HCT116 (cell line): ENCODE measurements around the gene TRPC6. TPM values are rescaled to one million over a fixed set of nuclear protein-coding genes. Genes with fewer than 3 reads are reported as not detected.
A peak's percentile ranks its signal among the peaks of the same experiment; 100 is the strongest.

Experiments
- ATAC-seq: fragments of 200-7000 bp; cut with Tn5 transposase; 2 replicates; pipeline ENCODE4 v1.9.1; 2020; ENCODE audit warnings: mild to moderate bottlenecking, moderate library complexity
- BruUV-seq: library from RNA; stranded (reverse); fragments of 400-500 nt; replicated peaks from 2 replicates; lab custom pipeline; 2021; lab: Mats Ljungman, UMichigan
- CTCF ChIA-PET: fragments of 300-600 bp; sonication (Branson Sonifier 250); formaldehyde crosslinking; loops from one replicate; lab custom pipeline; 2021; ENCODE audit warnings: antibody characterized with exemption; lab: Charles Lee
- POLR2A ChIA-PET: fragments of 300-600, 350-600 bp; sonication (Branson Sonifier 250); formaldehyde crosslinking; loops from one replicate; lab custom pipeline; 2021; ENCODE audit warnings: antibody characterized with exemption; lab: Charles Lee
- RAD21 ChIA-PET, 2 experiments: fragments of 300-600 bp; sonication (Branson Sonifier 250); formaldehyde crosslinking; loops; one replicate each; lab custom pipeline; 2023; ENCODE audit warnings: low total read pairs in 2 of 2; ENCODE audit not compliant: uncharacterized antibody in 2 of 2, unreplicated experiment in 2 of 2, low non-redundant PET in 1 of 2; lab: Charles Lee
- DNase-seq: peaks from one replicate; pipeline ENCODE4 v3.0.0-alpha.2; 2010; ENCODE audit warnings: low read depth, low spot score
- H2AFZ ChIP-seq: fragments of 200-600 bp; shearing (Covaris generic), sonication (generic); 2 replicates; pipeline ENCODE4 v1.6.1; 2017; ENCODE audit warnings: low read depth, mixed run types, mixed read lengths, antibody characterized with exemption, low read length; ENCODE audit not compliant: poor library complexity, severe bottlenecking
- H3K27ac ChIP-seq: 2 replicates; pipeline ENCODE4 v1.5.1; 2012; ENCODE audit warnings: low read depth, low read length
- H3K27me3 ChIP-seq: fragments of 200-600 bp; sonication (generic); 2 replicates; pipeline ENCODE4 v1.6.1; 2016; ENCODE audit warnings: mixed run types, low read length, mixed read lengths; ENCODE audit not compliant: insufficient read depth
- H3K36me3 ChIP-seq, 2 experiments: fragments of 200-500 bp in 1 of 2; fragments of 200-600 bp in 1 of 2; sonication (Bioruptor generic) in 1 of 2; sonication (generic) in 1 of 2; 2 replicates each; pipeline versions ENCODE4 v1.5.1 to v1.6.1; 2014 to 2016; ENCODE audit warnings: low read length in 2 of 2, inconsistent platforms in 1 of 2, mixed read lengths in 1 of 2, mixed run types in 1 of 2; ENCODE audit not compliant: insufficient read depth in 2 of 2, control insufficient read depth in 1 of 2
- H3K4me1 ChIP-seq, 2 experiments: fragments of 200-600 bp in 1 of 2; sonication (generic) in 1 of 2; 2 replicates each; pipeline versions ENCODE4 v1.5.1 to v1.6.1; 2012 to 2017; ENCODE audit warnings: low read length in 2 of 2, inconsistent platforms in 1 of 2, mild to moderate bottlenecking in 1 of 2, mixed read lengths in 1 of 2, mixed run types in 1 of 2, moderate library complexity in 1 of 2; ENCODE audit not compliant: insufficient read depth in 2 of 2, control insufficient read depth in 1 of 2
- H3K4me2 ChIP-seq: fragments of 200-600 bp; sonication (generic); 2 replicates; pipeline ENCODE4 v1.6.1; 2017; ENCODE audit warnings: mixed run types, low read length, mixed read lengths
- H3K4me3 ChIP-seq, 2 experiments: fragments of 200-600 bp in 1 of 2; sonication (generic) in 1 of 2; replicated peaks in 1 of 2; 2 replicates each; pipeline ENCODE4 v1.5.1; 2011 to 2016; ENCODE audit warnings: low read length in 2 of 2, control low read depth in 1 of 2, low read depth in 1 of 2, mild to moderate bottlenecking in 1 of 2, mixed read lengths in 1 of 2, mixed run types in 1 of 2
- H3K79me2 ChIP-seq: fragments of 200-600 bp; sonication (generic); 2 replicates; pipeline ENCODE4 v1.6.1; 2017; ENCODE audit warnings: mild to moderate bottlenecking, mixed run types, low read length, moderate library complexity, mixed read lengths; ENCODE audit not compliant: insufficient read depth
- H3K9ac ChIP-seq: fragments of 200-600 bp; sonication (generic); 2 replicates; pipeline ENCODE4 v1.6.1; 2016; ENCODE audit warnings: low read length, mixed read lengths
- H3K9me2 ChIP-seq: fragments of 200-600 bp; sonication (generic), shearing (Covaris generic); 2 replicates; pipeline ENCODE4 v1.6.1; 2017; ENCODE audit warnings: mixed run types, mild to moderate bottlenecking, moderate library complexity; ENCODE audit not compliant: insufficient read depth
- H3K9me3 ChIP-seq, 2 experiments: fragments of 200-500 bp in 1 of 2; fragments of 200-600 bp in 1 of 2; sonication (Bioruptor generic) in 1 of 2; sonication (generic) in 1 of 2; 2 replicates each; pipeline ENCODE4 v1.6.1; 2014 to 2017; ENCODE audit warnings: low read length in 2 of 2, mixed read lengths in 2 of 2, inconsistent platforms in 1 of 2, low read depth in 1 of 2, mild to moderate bottlenecking in 1 of 2, mixed run types in 1 of 2, moderate library complexity in 1 of 2; ENCODE audit not compliant: control insufficient read depth in 1 of 2, insufficient read depth in 1 of 2
- H4K20me1 ChIP-seq: fragments of 200-600 bp; sonication (generic), shearing (Covaris generic); 2 replicates; pipeline ENCODE4 v1.6.1; 2017; ENCODE audit warnings: mixed run types, mild to moderate bottlenecking, moderate library complexity; ENCODE audit not compliant: insufficient read depth
- FOSL1 ChIP-seq: IDR thresholded peaks from 2 replicates; pipeline ENCODE4 v1.6.1; 2012; ENCODE audit warnings: low read depth
- SRF ChIP-seq: IDR thresholded peaks from 2 replicates; pipeline ENCODE4 v1.6.1; 2012; ENCODE audit warnings: low read depth
- TCF7L2 ChIP-seq: IDR thresholded peaks from 2 replicates; pipeline ENCODE4 v1.7.0; 2011; ENCODE audit warnings: borderline replicate concordance, inconsistent platforms; ENCODE audit not compliant: insufficient read depth, insufficient read length; ENCODE audit errors: extremely low read depth
- ZFX ChIP-seq: fragments of 450-650 bp; IDR thresholded peaks from 2 replicates; pipeline ENCODE4 v1.6.1; 2017
- intact Hi-C: fragments of 100-400 bp; cut with micrococcal nuclease; formaldehyde crosslinking; loops from 2 replicates; pipeline ENCODE4 v1.10.0; 2022
- total RNA-seq: library from RNA; stranded (reverse); gene quantifications from one replicate; pipeline ENCODE4 v1.2.1, GENCODE V29; 2021; ENCODE audit not compliant: unreplicated experiment
- TF ChIP-seq, protein P1 (sequence below), 3 experiments: fragments of 200-600 bp in 1 of 3; sonication (generic) in 1 of 3; IDR thresholded peaks in 2 of 3; conservative IDR thresholded peaks in 1 of 3; 2 replicates each; pipeline ENCODE4 v1.5.1; 2012 to 2017; ENCODE audit warnings: low read depth in 2 of 3, low read length in 2 of 3, antibody characterized with exemption in 1 of 3, borderline replicate concordance in 1 of 3, control low read depth in 1 of 3, mild to moderate bottlenecking in 1 of 3, mixed read lengths in 1 of 3, mixed run types in 1 of 3, moderate library complexity in 1 of 3; ENCODE audit not compliant: insufficient read depth in 1 of 3
- TF ChIP-seq, protein P2 (sequence below): IDR thresholded peaks from 2 replicates; pipeline ENCODE4 v1.6.1; 2012

The TRPC6 gene
- total RNA-seq, 1 experiment from 2014 or later = not detected

DNA sequence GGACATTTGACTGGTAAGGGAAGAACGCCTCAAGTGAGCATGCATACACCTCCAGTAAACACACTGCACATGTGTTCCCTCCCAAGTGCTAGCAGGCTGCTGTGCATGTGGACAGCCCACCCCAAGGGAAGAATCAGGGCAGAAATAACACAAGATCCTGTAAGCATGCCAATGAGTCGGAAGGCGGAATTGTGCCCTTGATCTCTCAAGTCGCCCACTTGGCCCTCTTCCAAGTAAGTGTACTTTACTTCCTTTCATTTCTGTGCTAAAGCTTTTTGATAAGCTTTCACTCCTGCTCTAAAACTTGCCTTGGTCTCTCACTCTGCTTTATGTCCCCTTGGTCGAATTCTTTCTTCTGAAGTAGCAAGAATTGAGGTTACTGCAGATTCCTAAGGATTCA is 139.6 kb downstream of the TRPC6 start:
- no TSS peak for BruUV-seq
- no peak overlapping the region for H3K9ac ChIP-seq
- POLR2A ChIA-PET = no interaction called here
- H2AFZ ChIP-seq = no peak overlapping the region
- H3K4me3 ChIP-seq = no peak overlapping the region
- H4K20me1 ChIP-seq = no peaks in the 10 kb centered on the region
- intact Hi-C loops = no loop called here
- RAD21 ChIA-PET = no interaction called here
- H3K4me1 ChIP-seq = peaks cover 2 to 27% of the 10 kb centered on the region in 2 experiments; a peak in 3 of 4 replicates
- peak overlapping the region; percentile 10; the same call in 1 of the 2 replicates for H3K4me2 ChIP-seq
- H3K36me3 ChIP-seq = no peaks in the 10 kb centered on the region
- TF ChIP-seq, protein P1, sequence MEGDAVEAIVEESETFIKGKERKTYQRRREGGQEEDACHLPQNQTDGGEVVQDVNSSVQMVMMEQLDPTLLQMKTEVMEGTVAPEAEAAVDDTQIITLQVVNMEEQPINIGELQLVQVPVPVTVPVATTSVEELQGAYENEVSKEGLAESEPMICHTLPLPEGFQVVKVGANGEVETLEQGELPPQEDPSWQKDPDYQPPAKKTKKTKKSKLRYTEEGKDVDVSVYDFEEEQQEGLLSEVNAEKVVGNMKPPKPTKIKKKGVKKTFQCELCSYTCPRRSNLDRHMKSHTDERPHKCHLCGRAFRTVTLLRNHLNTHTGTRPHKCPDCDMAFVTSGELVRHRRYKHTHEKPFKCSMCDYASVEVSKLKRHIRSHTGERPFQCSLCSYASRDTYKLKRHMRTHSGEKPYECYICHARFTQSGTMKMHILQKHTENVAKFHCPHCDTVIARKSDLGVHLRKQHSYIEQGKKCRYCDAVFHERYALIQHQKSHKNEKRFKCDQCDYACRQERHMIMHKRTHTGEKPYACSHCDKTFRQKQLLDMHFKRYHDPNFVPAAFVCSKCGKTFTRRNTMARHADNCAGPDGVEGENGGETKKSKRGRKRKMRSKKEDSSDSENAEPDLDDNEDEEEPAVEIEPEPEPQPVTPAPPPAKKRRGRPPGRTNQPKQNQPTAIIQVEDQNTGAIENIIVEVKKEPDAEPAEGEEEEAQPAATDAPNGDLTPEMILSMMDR (IDR thresholded peaks at IDR 0.05 in 2 of 3, conservative IDR thresholded peaks at IDR 0.05 in 1 of 3; ENCODE audit: borderline replicate concordance in 1 of 3, insufficient read depth in 1 of 3, low read depth in 2 of 3, low read length in 2 of 3) = no peak
- TF ChIP-seq SRF (no peak), TCF7L2 (peak; percentile 82)
- no peaks in the 10 kb centered on the region for H3K9me2 ChIP-seq
- no peaks in the 10 kb centered on the region for H3K9me3 ChIP-seq
- H3K27me3 ChIP-seq = no peaks in the 10 kb centered on the region
- H3K27ac ChIP-seq = no peak overlapping the region
- CTCF ChIA-PET = no interaction called here
- ATAC-seq = no peak
- H3K79me2 ChIP-seq = no peaks in the 10 kb centered on the region
- no peak for DNase-seq

DNA sequence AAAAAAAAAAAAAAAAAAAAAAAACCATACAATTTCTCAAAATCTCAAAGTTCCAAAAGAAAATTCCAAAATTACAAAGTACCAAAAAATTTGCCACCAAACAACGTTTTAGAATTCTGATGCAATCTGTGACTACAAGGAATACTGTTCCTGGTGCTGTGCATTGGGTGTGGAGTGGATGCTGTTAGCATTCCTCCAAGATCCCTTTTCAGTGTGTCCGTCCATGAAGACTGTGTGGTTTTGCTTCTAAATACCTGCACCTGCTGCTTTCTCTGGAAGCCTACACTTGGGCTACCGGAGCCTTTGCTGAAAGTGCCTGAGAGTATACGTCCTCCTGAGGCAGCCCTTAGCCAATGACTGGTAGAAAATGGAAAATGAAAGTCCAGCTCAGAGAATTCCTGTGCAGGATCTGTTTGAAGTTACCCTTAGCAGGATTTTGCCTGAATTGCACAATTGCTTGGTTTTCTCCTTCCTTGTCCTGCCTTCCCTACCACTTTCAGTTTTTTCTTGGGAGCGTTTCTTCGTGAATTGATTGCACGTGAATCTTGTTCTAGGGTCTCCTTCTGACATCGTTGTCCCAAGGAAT is 140.8 kb downstream of the TRPC6 start:
- Histone ChIP-seq H3K9ac (no peak overlapping the region), H2AFZ (no peak overlapping the region), H3K4me1 (peaks cover 2 to 27% of the 10 kb centered on the region in 2 experiments; a peak in 3 of 4 replicates), H4K20me1 (no peaks in the 10 kb centered on the region), H3K27ac (no peak overlapping the region), H3K4me2 (no peak overlapping the region), H3K27me3 (no peaks in the 10 kb centered on the region), H3K9me3 (no peaks in the 10 kb centered on the region), H3K79me2 (no peaks in the 10 kb centered on the region), H3K4me3 (no peak overlapping the region), H3K9me2 (no peaks in the 10 kb centered on the region), H3K36me3 (no peaks in the 10 kb centered on the region)
- POLR2A ChIA-PET = no interaction called here
- ATAC-seq = no peak
- BruUV-seq = no TSS peak
- intact Hi-C loops = no loop called here
- RAD21 ChIA-PET = no interaction called here
- TF ChIP-seq FOSL1 (no peak), ZFX (no peak)
- TF ChIP-seq, protein P2, sequence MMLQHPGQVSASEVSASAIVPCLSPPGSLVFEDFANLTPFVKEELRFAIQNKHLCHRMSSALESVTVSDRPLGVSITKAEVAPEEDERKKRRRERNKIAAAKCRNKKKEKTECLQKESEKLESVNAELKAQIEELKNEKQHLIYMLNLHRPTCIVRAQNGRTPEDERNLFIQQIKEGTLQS = no peak
- CTCF ChIA-PET = no interaction called here
- DNase-seq = no peak
